Measurements from ENCODE around the gene TOPORS.

GRCh38 chr9:32500768-32501167 is 51.6 kb downstream of the TOPORS start:
- no peak for TF ChIP-seq CTCF (IDR thresholded peaks at IDR 0.05)
- TF ChIP-seq POLR2AphosphoS5 (IDR thresholded peaks at IDR 0.05) = no peak
- TF ChIP-seq POLR2A (IDR thresholded peaks at IDR 0.05) = no peak
- no peak for TF ChIP-seq EP300 (IDR thresholded peaks at IDR 0.05)
